ENCODE results near the gene SPATA31E1.

The SPATA31E1 gene

DNA sequence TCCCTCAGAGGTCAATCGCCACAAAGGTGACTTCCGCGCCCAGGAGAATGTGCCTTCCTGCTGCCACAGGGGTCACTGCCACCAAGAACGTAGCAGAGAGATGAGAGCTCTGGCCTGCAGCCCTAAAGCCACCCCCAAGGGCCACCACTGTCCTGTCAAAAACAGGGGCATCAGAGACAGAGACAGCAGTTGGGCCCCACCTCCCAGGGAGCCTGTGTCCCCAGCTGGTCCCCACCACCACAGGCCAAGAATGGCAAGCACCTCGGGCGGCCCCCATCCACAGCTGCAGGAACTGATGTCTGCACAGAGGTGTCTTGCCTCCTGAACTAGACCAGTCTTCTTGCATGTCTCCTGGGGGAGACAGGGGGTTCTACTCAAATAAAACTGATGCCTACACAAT lies 5.8 kb downstream of the SPATA31E1 start:
- no peak overlapping the region for H2AFZ ChIP-seq

GRCh38 chr9:87889065-87889881 lies 6.6 kb downstream of the SPATA31E1 start:
- H3K4me2 ChIP-seq (ENCODE audit: low read length) = no peak overlapping the region
- H3K27me3 ChIP-seq (ENCODE audit: control insufficient read depth, insufficient read depth, low read length) = no peaks in the 10 kb centered on the region
- H3K4me1 ChIP-seq = no peaks in the 10 kb centered on the region
- no peak overlapping the region for H3K27ac ChIP-seq
- no peaks in the 10 kb centered on the region for H3K9me3 ChIP-seq (ENCODE audit: control insufficient read depth, low read length)
- no peak overlapping the region for H2AFZ ChIP-seq
- H3K9ac ChIP-seq = no peak overlapping the region
- TF ChIP-seq CTCF (IDR thresholded peaks at IDR 0.05) = no peak
- H3K4me3 ChIP-seq (ENCODE audit: low read depth, low read length) = no peak overlapping the region
- no peaks in the 10 kb centered on the region for H3K79me2 ChIP-seq
- H3K36me3 ChIP-seq (ENCODE audit: control insufficient read depth, insufficient read depth, low read length) = no peaks in the 10 kb centered on the region

More for the DNA sequence above, 5.8 kb downstream of the SPATA31E1 start:
- Histone ChIP-seq H3K9ac (no peak overlapping the region), H3K4me3 (ENCODE audit: low read depth, low read length) (no peak overlapping the region), H3K79me2 (no peaks in the 10 kb centered on the region), H3K27ac (no peak overlapping the region), H3K36me3 (ENCODE audit: control insufficient read depth, insufficient read depth, low read length) (no peaks in the 10 kb centered on the region), H3K4me2 (ENCODE audit: low read length) (no peak overlapping the region), H3K9me3 (ENCODE audit: control insufficient read depth, low read length) (no peaks in the 10 kb centered on the region), H3K4me1 (no peaks in the 10 kb centered on the region), H3K27me3 (ENCODE audit: control insufficient read depth, insufficient read depth, low read length) (no peaks in the 10 kb centered on the region)
- TF ChIP-seq CTCF (IDR thresholded peaks at IDR 0.05) = no peak

DNA sequence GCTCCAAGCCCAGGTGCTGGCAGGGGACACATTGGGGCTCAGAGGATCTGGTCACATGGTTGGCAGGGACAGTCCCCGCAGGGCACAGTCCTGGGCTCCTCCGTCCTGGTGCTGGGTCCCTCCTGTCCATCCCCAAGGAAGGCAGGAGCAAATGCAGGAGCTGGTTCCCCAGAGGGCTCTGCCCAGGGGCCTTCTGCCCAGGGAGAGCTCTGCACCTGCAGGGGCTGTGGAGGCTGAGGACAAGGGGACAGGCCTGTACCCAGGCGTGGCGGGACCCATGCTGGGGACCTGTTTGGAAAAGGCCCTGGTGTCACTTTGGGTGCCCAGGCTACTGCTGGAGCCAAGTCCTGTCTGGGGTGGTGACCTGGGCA lies 7.2 kb downstream of the SPATA31E1 start:
- Histone ChIP-seq H3K4me2 (ENCODE audit: low read length) (no peak overlapping the region), H2AFZ (no peak overlapping the region), H3K27me3 (ENCODE audit: control insufficient read depth, insufficient read depth, low read length) (no peaks in the 10 kb centered on the region), H3K9me3 (ENCODE audit: control insufficient read depth, low read length) (no peaks in the 10 kb centered on the region), H3K4me3 (ENCODE audit: low read depth, low read length) (no peak overlapping the region), H3K36me3 (ENCODE audit: control insufficient read depth, insufficient read depth, low read length) (no peaks in the 10 kb centered on the region), H3K27ac (no peak overlapping the region), H3K4me1 (no peaks in the 10 kb centered on the region), H3K9ac (no peak overlapping the region), H3K79me2 (no peaks in the 10 kb centered on the region)
- no peak for TF ChIP-seq CTCF (IDR thresholded peaks at IDR 0.05)

DNA sequence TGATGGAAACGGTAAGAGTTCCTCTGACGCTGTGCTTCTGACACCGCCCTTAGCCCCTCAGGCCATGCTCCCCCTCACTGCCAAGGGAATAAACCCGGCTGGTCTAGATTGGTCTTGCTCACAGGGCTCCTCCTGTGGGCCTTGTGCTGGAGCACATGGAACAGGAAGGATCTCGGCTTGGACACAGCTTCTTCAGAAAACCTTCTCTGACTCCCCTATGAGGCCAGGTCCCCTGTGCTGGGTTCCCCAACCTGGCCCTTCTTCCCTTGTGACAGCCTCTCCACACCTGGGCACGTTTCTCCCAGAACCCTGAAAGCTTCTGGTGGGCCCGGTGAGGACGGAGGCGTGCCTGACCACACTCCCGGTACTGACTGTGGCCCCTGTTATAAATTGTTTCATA lies 8.2 kb downstream of the SPATA31E1 start:
- no peak for TF ChIP-seq CTCF (IDR thresholded peaks at IDR 0.05)
- H3K4me3 ChIP-seq (ENCODE audit: low read depth, low read length) = no peak overlapping the region
- H3K9me3 ChIP-seq (ENCODE audit: control insufficient read depth, low read length) = no peaks in the 10 kb centered on the region
- no peaks in the 10 kb centered on the region for H3K79me2 ChIP-seq
- H3K4me2 ChIP-seq (ENCODE audit: low read length) = no peak overlapping the region
- no peaks in the 10 kb centered on the region for H3K36me3 ChIP-seq (ENCODE audit: control insufficient read depth, insufficient read depth, low read length)
- H3K4me1 ChIP-seq = no peaks in the 10 kb centered on the region
- H3K9ac ChIP-seq = no peak overlapping the region
- H3K27ac ChIP-seq = no peak overlapping the region
- no peak overlapping the region for H2AFZ ChIP-seq
- H3K27me3 ChIP-seq (ENCODE audit: control insufficient read depth, insufficient read depth, low read length) = no peaks in the 10 kb centered on the region

DNA sequence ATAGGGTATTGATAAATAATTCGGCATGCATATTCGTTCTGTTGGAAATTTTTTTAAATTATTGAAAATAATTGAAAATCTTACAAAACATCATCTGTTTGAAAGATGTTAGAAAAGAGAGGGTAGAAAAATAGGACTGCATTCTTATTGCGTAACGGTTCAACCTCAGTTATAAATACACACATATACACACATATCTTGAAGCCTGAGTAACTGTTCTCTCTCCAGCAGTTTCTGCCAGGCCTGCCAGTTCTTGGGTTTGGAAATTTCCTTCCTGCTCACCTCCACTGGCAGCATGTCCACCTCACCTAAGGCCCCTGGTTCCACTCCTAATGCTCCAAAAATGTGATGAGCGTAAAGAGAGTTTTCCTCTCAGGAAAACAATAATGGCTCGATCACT lies 9.1 kb downstream of the SPATA31E1 start:
- H2AFZ ChIP-seq = no peak overlapping the region
- H3K27ac ChIP-seq = no peak overlapping the region
- H3K36me3 ChIP-seq (ENCODE audit: control insufficient read depth, insufficient read depth, low read length) = no peaks in the 10 kb centered on the region
- H3K27me3 ChIP-seq (ENCODE audit: control insufficient read depth, insufficient read depth, low read length) = no peaks in the 10 kb centered on the region
- H3K4me3 ChIP-seq (ENCODE audit: low read depth, low read length) = no peak overlapping the region
- H3K4me2 ChIP-seq (ENCODE audit: low read length) = no peak overlapping the region
- H3K4me1 ChIP-seq = no peaks in the 10 kb centered on the region
- TF ChIP-seq CTCF (IDR thresholded peaks at IDR 0.05) = no peak
- no peak overlapping the region for H3K9ac ChIP-seq
- H3K9me3 ChIP-seq (ENCODE audit: control insufficient read depth, low read length) = no peaks in the 10 kb centered on the region
- no peaks in the 10 kb centered on the region for H3K79me2 ChIP-seq
